CD1c-positive myeloid dendritic cell (primary cell): ENCODE measurements around the gene AIFM1.

Experiments used
- DNase-seq: peaks from one replicate; pipeline ENCODE4 v3.0.0-alpha.2; 2016; ENCODE audit errors: extremely low spot score

Gene AIFM1

GRCh38 chrX:130170752-130171445 is 5.3 kb upstream of the AIFM1 start:
- peak; percentile 50 for DNase-seq

GRCh38 chrX:130167040-130167439 is 1.4 kb upstream of the AIFM1 start:
- DNase-seq, result no peak

- no peak for DNase-seq
Measured at GRCh38 chrX:130166503-130166777, 799 bp upstream of the AIFM1 start.

- DNase-seq, result no peak
Measured at GRCh38 chrX:130165181-130165702, 399 bp downstream of the AIFM1 start.

- DNase-seq, result no peak
Measured at GRCh38 chrX:130163398-130163797, 2.2 kb downstream of the AIFM1 start.

GRCh38 chrX:130162094-130162735 is 3.4 kb downstream of the AIFM1 start:
- no peak for DNase-seq

- DNase-seq, result no peak
Measured at GRCh38 chrX:130159776-130160175, 5.9 kb downstream of the AIFM1 start.

- DNase-seq, result no peak
Measured at GRCh38 chrX:130158311-130158710, 7.3 kb downstream of the AIFM1 start.

- DNase-seq, result no peak
Measured at GRCh38 chrX:130155564-130155963, 10.1 kb downstream of the AIFM1 start.

GRCh38 chrX:130147631-130148030 is 18.0 kb downstream of the AIFM1 start:
- DNase-seq, result no peak

GRCh38 chrX:130145123-130145522 is 20.5 kb downstream of the AIFM1 start:
- no peak for DNase-seq

- DNase-seq, result no peak
Measured at GRCh38 chrX:130144509-130144908, 21.1 kb downstream of the AIFM1 start.

GRCh38 chrX:130139474-130140201 is 26.0 kb downstream of the AIFM1 start:
- no peak for DNase-seq

GRCh38 chrX:130136961-130137360 is 28.7 kb downstream of the AIFM1 start:
- DNase-seq, result no peak

- no peak for DNase-seq
Measured at GRCh38 chrX:130136496-130136895, 29.1 kb downstream of the AIFM1 start.

- DNase-seq, result no peak
Measured at GRCh38 chrX:130130990-130131389, 34.7 kb downstream of the AIFM1 start.

- no peak for DNase-seq
Measured at GRCh38 chrX:130125091-130125874, 40.4 kb downstream of the AIFM1 start.

GRCh38 chrX:130124577-130124976 is 41.1 kb downstream of the AIFM1 start:
- no peak for DNase-seq

GRCh38 chrX:130121505-130121800 is 44.2 kb downstream of the AIFM1 start:
- no peak for DNase-seq

- peak; percentile 74 for DNase-seq
Measured at GRCh38 chrX:130120746-130121504, 44.7 kb downstream of the AIFM1 start.

- no peak for DNase-seq
Measured at GRCh38 chrX:130120321-130120731, 45.3 kb downstream of the AIFM1 start.
